ENCODE measurements around the gene TCP10L.

GRCh38 chr21:32566741-32567389, 18.5 kb downstream of the TCP10L start:
- TF ChIP-seq ARID4B (CRISPR knock-in tag; IDR thresholded peaks at IDR 0.05; ENCODE audit: borderline replicate concordance) (no peak), CTCF (IDR thresholded peaks at IDR 0.05) (no peak), ELF4 (CRISPR knock-in tag; IDR thresholded peaks at IDR 0.05; ENCODE audit: low read depth) (no peak), ERG (CRISPR knock-in tag; IDR thresholded peaks at IDR 0.05) (no peak)

Measured in WTC11 (cell line).